Nephron progenitor cell (in vitro differentiated cells): ENCODE results near the gene PSTPIP1.

Experiments used
- DNase-seq: peaks from one replicate; pipeline ENCODE4 v3.0.0; 2021
- H3K27ac Mint-ChIP-seq: 2 replicates; pipeline ENCODE4 v1.8.0; 2021; ENCODE audit warnings: mild to moderate bottlenecking, moderate library complexity, mixed read lengths
- H3K27me3 Mint-ChIP-seq: 2 replicates; pipeline ENCODE4 v1.8.0; 2021; ENCODE audit warnings: mild to moderate bottlenecking, low read depth, mixed read lengths; ENCODE audit not compliant: poor library complexity
- H3K36me3 Mint-ChIP-seq: 2 replicates; pipeline ENCODE4 v1.8.0; 2021; ENCODE audit warnings: low read depth, mixed read lengths
- H3K4me1 Mint-ChIP-seq: 2 replicates; pipeline ENCODE4 v1.8.0; 2021; ENCODE audit warnings: mixed read lengths
- H3K4me3 Mint-ChIP-seq: 2 replicates; pipeline ENCODE4 v1.8.0; 2021; ENCODE audit warnings: mild to moderate bottlenecking, moderate library complexity, mixed read lengths
- H3K9me3 Mint-ChIP-seq: 2 replicates; pipeline ENCODE4 v1.8.0; 2021; ENCODE audit warnings: mild to moderate bottlenecking, moderate library complexity, mixed read lengths
- TF ChIP-seq, protein P1 (sequence below): fragments of 200-600 bp; sonication (generic); IDR thresholded peaks from 2 replicates; pipeline ENCODE4 v1.5.0; 2021; ENCODE audit warnings: antibody characterized with exemption

The PSTPIP1 gene

DNA sequence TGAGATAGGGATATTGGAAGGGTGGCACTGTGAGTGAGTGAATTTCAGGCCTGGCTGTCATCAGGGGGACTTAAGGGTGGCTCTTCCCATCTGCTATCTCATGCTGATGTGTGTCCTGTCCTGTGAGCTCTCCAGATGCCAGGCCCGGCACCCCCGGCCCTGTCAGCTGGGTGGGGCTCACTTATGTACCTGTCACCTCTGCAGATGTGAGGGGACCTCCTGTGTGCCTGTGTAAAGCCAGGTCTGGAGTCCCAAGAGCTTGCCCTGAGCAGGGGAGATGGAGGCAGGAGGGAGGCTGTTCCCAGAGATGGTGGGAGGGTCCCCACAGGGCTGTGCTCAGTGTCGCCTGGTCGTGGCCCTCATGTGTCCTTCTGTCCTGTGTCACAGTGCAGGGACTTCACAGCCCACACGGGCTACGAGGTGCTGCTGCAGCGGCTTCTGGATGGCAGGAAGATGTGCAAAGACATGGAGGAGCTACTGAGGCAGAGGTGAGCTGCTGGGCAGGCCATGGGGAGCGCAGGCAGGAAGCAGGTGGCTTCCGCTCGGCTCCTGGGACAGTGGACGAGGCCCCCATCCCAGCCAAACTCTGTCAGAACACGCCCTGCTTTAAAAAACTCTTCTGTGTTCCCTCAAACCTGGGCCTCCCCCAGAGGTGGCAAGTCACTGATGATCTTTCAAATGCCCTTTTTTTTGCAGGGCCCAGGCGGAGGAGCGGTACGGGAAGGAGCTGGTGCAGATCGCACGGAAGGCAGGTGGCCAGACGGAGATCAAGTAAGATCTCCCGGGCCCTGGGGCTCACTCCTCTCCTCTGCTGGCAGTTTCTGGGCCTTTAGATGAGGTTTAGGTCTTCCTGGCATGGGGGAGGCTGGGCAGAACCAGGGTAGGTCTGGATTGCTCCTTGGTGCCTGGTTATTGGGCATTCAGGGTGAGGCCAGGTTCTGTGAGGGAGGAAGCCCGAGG lies 23.1 kb downstream of the PSTPIP1 start:
- H3K4me1 Mint-ChIP-seq = peaks cover 23% of the 10 kb centered on the region
- no peak overlapping the region for H3K4me3 Mint-ChIP-seq
- no peak overlapping the region for H3K27ac Mint-ChIP-seq
- no peaks in the 10 kb centered on the region for H3K36me3 Mint-ChIP-seq
- peaks cover 3% of the 10 kb centered on the region for H3K27me3 Mint-ChIP-seq
- TF ChIP-seq, protein P1, sequence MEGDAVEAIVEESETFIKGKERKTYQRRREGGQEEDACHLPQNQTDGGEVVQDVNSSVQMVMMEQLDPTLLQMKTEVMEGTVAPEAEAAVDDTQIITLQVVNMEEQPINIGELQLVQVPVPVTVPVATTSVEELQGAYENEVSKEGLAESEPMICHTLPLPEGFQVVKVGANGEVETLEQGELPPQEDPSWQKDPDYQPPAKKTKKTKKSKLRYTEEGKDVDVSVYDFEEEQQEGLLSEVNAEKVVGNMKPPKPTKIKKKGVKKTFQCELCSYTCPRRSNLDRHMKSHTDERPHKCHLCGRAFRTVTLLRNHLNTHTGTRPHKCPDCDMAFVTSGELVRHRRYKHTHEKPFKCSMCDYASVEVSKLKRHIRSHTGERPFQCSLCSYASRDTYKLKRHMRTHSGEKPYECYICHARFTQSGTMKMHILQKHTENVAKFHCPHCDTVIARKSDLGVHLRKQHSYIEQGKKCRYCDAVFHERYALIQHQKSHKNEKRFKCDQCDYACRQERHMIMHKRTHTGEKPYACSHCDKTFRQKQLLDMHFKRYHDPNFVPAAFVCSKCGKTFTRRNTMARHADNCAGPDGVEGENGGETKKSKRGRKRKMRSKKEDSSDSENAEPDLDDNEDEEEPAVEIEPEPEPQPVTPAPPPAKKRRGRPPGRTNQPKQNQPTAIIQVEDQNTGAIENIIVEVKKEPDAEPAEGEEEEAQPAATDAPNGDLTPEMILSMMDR = no peak
- no peak for DNase-seq
- H3K9me3 Mint-ChIP-seq = no peaks in the 10 kb centered on the region

DNA sequence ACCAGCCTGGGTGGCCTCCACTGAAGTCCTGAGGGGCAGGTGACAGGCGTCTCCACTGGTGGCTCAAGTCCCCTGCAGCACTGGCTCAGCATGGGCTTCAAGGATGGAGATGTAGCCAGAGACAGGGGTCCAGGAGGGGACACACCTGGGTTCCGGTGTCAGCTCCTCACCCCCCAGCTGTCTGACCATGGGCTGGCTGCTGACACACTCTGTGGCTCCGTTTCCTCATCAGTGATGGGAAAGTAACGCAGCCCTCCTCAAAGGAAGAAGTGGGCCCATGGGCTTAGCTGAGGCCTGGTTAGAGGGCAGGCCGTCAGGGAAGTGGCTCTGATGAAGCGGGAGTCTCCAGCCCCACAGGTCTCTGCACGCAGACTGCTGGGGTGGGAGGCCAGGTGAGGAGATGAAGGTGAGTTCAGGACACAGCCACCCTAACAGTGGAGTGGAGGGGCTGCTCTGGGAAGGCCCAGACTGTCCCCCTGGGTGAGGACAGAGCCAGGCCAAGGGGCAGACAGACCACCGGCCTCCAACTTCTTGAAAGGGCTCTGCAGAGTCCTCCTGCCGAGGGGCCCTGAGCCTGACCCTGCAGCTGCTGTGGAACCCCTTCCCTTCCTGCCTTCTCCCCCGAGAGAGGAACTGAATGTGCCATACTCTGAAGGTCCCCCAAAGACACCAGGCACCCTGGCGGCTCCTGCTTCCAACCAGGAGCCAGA lies 24.0 kb downstream of the PSTPIP1 start:
- no peaks in the 10 kb centered on the region for H3K9me3 Mint-ChIP-seq
- H3K4me3 Mint-ChIP-seq = no peak overlapping the region
- no peaks in the 10 kb centered on the region for H3K36me3 Mint-ChIP-seq
- no peak overlapping the region for H3K27ac Mint-ChIP-seq
- H3K27me3 Mint-ChIP-seq = peaks cover 3% of the 10 kb centered on the region
- TF ChIP-seq, protein P1 = no peak
- DNase-seq = no peak
- peaks cover 23% of the 10 kb centered on the region for H3K4me1 Mint-ChIP-seq

DNA sequence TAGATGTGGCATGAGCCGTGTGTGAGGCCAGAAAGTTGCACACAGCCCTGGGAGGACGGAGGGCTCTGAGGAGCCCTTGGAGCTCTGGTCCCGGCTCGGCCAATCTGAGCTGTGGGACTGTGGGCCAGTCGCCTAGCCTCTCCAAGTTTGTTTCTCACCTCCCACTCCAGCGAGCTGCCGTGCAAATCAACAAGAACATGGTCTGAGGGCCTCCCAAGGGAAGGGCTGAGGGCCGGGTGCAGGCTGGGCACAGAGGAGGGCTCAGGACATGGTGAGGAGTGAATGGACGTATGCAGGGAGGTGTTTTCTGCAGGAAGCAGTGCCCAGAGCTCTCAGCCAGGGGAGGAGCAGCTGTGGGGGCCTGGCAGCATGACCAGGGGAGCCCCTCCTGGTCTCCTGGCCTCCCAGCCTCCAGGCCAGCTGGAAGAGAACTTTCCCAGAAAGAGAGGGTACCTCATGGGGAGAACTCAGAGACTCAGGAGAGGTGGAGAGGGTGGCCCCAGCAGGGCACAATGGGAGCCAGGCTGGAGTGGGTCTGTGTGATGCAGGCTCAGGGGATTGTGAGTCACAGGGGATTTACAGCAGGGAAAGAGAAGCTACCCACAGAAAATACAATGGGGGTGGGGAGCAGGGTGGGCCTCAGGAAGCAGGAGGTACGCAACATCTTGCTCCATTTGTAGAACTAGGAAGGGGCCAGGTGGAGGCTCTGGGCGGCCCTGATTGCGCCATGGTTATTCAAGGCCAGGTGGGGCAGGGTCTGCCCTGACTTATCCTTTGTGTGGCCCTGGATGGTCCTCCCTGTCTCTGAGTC lies 24.8 kb downstream of the PSTPIP1 start:
- Mint-ChIP-seq H3K9me3 (no peaks in the 10 kb centered on the region), H3K36me3 (no peaks in the 10 kb centered on the region), H3K4me1 (peaks cover 23% of the 10 kb centered on the region), H3K27ac (no peak overlapping the region), H3K4me3 (no peak overlapping the region), H3K27me3 (peaks cover 3% of the 10 kb centered on the region)
- no peak for DNase-seq
- TF ChIP-seq, protein P1 = no peak

DNA sequence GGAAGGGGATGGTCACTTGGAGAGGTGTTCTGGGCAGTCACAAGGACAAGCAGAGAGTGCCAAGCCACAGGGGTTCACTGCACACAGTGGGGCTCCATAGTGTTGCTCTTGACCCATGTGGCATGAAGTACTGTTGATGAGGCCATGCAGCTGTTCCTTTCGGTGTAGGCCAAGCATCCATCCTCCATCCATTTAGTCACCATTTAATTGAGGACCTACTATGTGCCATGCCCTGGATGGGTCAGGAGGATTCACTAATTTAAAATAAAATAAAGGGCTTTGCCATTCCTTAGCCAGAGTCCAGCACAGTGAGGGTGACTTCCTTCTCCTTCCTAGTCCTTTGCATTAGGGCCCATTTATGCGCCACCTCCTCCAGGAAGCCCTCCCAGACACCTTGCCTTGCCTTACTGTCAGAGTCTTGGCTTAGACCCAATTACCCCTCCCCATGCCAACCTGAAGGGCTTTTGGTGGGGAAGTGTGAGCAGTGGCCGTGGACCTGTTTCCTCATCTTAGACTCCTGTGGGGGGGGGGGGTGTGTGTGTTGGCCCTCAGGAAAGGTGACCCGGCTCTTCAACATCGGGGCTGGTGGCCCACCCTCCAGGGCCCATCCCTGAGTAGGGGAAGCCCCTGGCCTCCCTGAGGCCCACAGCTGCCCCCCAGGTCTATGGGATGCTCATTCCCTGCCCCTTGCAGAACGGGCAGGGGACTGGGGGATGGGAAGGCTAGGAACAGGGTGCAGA lies 25.6 kb downstream of the PSTPIP1 start:
- H3K36me3 Mint-ChIP-seq = no peaks in the 10 kb centered on the region
- DNase-seq = no peak
- TF ChIP-seq, protein P1 = no peak
- H3K27me3 Mint-ChIP-seq = peaks cover 3% of the 10 kb centered on the region
- peaks cover 20% of the 10 kb centered on the region for H3K4me1 Mint-ChIP-seq
- no peak overlapping the region for H3K27ac Mint-ChIP-seq
- H3K4me3 Mint-ChIP-seq = no peak overlapping the region
- H3K9me3 Mint-ChIP-seq = no peaks in the 10 kb centered on the region

DNA sequence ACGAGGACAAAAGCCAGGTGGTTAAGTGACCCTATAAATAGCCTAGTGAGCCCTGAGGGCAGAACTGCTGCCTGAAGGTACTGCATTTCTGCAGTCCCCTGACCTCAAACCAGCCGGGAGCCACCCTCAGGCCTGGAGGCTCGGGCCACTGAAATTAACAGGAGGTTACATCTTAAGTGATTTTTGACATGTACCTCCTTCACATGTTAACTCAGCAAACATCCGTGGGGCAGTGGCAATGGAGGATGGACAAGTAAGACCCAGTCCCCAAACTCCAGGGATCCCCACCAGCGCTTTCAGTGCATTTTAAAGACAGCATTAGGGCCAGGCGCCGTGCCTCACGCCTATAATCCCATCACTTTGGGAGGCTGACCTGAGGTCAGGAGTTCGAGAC lies 26.2 kb downstream of the PSTPIP1 start:
- Mint-ChIP-seq H3K36me3 (no peaks in the 10 kb centered on the region), H3K9me3 (no peaks in the 10 kb centered on the region), H3K4me1 (peaks cover 15% of the 10 kb centered on the region), H3K27me3 (peaks cover 6% of the 10 kb centered on the region), H3K27ac (no peak overlapping the region), H3K4me3 (no peak overlapping the region)
- DNase-seq = no peak
- TF ChIP-seq, protein P1 = no peak
